Caki2 (cell line): ENCODE results near the gene NIPA2. TPM values are rescaled to one million over a fixed set of nuclear protein-coding genes. Genes with fewer than 3 reads are reported as not detected.
A peak's percentile ranks its signal among the peaks of the same experiment; 100 is the strongest.

ENCODE experiments used
- DNase-seq: peaks from one replicate; pipeline ENCODE4 v3.0.0-alpha.2; 2015; ENCODE audit warnings: low read depth
- in situ Hi-C: cut with HindIII; loops from 2 replicates; pipeline ENCODE4 v1.10.0; 2016; ENCODE audit warnings: low sequenced_read_pairs, low pct_unique_long_range_greater_than_20kb, mixed read lengths
- total RNA-seq: library from RNA; depleted of rRNA; stranded (reverse); fragments of >200 nt; shearing (Covaris generic); gene quantifications from 2 replicates; pipeline ENCODE4 v1.2.3, GENCODE V29; 2014; ENCODE audit warnings: low replicate concordance

NIPA2 gene
- total RNA-seq, 1 experiment from 2014 or later, result 160 TPM

- in situ Hi-C loops, result no loop called here
- DNase-seq, result no peak
Measured at GRCh38 chr15:22889146-22889818, 50.8 kb downstream of the NIPA2 start.

GRCh38 chr15:22890296-22890695 is 51.8 kb downstream of the NIPA2 start:
- DNase-seq, result no peak
- in situ Hi-C loops, result no loop called here

- DNase-seq, result no peak
- in situ Hi-C loops, result no loop called here
Measured at GRCh38 chr15:22891426-22892210, 53.2 kb downstream of the NIPA2 start.

GRCh38 chr15:22892333-22892732 is 53.9 kb downstream of the NIPA2 start:
- DNase-seq, result no peak
- in situ Hi-C loops, result no loop called here

GRCh38 chr15:22893081-22893480 is 54.6 kb downstream of the NIPA2 start:
- no peak for DNase-seq
- in situ Hi-C loops, result no loop called here

- no peak for DNase-seq
- in situ Hi-C loops, result no loop called here
Measured at GRCh38 chr15:22893881-22894280, 55.4 kb downstream of the NIPA2 start.

GRCh38 chr15:22895465-22896190 is 57.2 kb downstream of the NIPA2 start:
- in situ Hi-C loops, result no loop called here
- DNase-seq, result peak; percentile 95

- in situ Hi-C loops, result no loop called here
- DNase-seq, result no peak
Measured at GRCh38 chr15:22902046-22902445, 63.6 kb downstream of the NIPA2 start.

GRCh38 chr15:22902578-22902977 is 64.1 kb downstream of the NIPA2 start:
- in situ Hi-C loops, result no loop called here
- no peak for DNase-seq

GRCh38 chr15:22902981-22903380 is 64.5 kb downstream of the NIPA2 start:
- DNase-seq, result no peak
- in situ Hi-C loops, result no loop called here

GRCh38 chr15:22903427-22903826 is 65.0 kb downstream of the NIPA2 start:
- no peak for DNase-seq
- in situ Hi-C loops, result no loop called here

GRCh38 chr15:22903961-22904534 is 65.6 kb downstream of the NIPA2 start:
- in situ Hi-C loops, result no loop called here
- DNase-seq, result no peak

- in situ Hi-C loops, result no loop called here
- no peak for DNase-seq
Measured at GRCh38 chr15:22904736-22905135, 66.3 kb downstream of the NIPA2 start.

- DNase-seq, result no peak
- in situ Hi-C loops, result no loop called here
Measured at GRCh38 chr15:22907161-22907950, 68.9 kb downstream of the NIPA2 start.

GRCh38 chr15:22908830-22909229 is 70.4 kb downstream of the NIPA2 start:
- in situ Hi-C loops, result no loop called here
- DNase-seq, result no peak

- in situ Hi-C loops, result no loop called here
- no peak for DNase-seq
Measured at GRCh38 chr15:22911306-22911705, 72.8 kb downstream of the NIPA2 start.

GRCh38 chr15:22912256-22912655 is 73.8 kb downstream of the NIPA2 start:
- DNase-seq, result no peak
- in situ Hi-C loops, result no loop called here
